Measurements from ENCODE around the gene LZTR1.

DNA sequence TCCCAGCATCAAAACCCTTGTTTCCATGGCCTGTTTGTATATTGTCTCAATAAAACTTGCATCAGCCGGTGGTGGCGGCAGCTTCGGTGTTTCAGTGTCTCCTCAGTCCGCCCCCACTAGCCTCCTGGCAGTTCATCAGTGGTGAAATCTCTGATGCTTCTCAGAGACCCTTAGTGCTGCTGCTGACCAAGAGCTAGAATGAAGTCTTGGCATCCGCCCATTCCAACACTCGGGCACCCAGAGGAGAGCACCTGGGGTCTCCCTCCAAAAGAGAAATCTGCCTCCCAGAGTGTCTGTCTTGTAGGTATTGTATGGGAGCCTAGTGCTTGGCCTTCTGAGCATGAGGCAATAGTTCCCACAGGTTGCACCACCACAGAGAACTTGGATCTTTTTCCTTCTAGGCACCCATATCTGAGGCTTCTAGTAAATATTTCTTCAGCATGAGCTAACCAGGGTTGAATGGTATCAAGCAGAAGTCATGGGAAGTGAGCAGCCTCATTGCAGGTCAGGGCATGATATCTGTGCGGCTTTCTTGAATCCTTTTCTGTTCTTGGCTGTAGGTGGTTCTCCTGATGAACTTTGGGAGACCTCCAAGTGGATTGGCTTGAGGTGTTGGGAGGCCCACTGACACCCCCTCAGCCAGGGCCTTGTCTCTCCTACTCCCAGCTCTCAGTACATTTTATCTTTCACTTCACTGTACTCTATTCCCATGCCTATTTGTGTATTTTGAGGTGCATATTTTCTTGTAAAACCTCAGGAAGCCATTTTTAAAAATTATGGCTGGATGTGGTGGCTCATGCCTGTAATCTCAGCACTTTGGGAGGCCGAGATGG lies 28.2 kb upstream of the LZTR1 start:
- TF ChIP-seq, protein P1, sequence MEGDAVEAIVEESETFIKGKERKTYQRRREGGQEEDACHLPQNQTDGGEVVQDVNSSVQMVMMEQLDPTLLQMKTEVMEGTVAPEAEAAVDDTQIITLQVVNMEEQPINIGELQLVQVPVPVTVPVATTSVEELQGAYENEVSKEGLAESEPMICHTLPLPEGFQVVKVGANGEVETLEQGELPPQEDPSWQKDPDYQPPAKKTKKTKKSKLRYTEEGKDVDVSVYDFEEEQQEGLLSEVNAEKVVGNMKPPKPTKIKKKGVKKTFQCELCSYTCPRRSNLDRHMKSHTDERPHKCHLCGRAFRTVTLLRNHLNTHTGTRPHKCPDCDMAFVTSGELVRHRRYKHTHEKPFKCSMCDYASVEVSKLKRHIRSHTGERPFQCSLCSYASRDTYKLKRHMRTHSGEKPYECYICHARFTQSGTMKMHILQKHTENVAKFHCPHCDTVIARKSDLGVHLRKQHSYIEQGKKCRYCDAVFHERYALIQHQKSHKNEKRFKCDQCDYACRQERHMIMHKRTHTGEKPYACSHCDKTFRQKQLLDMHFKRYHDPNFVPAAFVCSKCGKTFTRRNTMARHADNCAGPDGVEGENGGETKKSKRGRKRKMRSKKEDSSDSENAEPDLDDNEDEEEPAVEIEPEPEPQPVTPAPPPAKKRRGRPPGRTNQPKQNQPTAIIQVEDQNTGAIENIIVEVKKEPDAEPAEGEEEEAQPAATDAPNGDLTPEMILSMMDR (IDR thresholded peaks at IDR 0.05) = no peak
- no peak for TF ChIP-seq POLR2A (IDR thresholded peaks at IDR 0.05)

All from heart left ventricle (tissue), 13 donors.